Heart right ventricle (tissue), 16 donors: ENCODE results near the gene UBLCP1. TPM values are rescaled to one million over a fixed set of nuclear protein-coding genes. Genes with fewer than 3 reads are reported as not detected.
"Not testable (repeated sequence)": the region's sequence is repeated elsewhere in the genome, so short reads cannot be mapped to it uniquely, and the experiment has no call there.

Experiments used
- ATAC-seq, 8 donors: fragments of 200-7000 bp; cut with Tn5 transposase; one replicate each; pipeline ENCODE4 v1.9.1; 2020; ENCODE audit warnings: mild to moderate bottlenecking in 8 of 8, moderate library complexity in 8 of 8, moderate number of reproducible peaks in 1 of 8
- DNase-seq, 2 donors: peaks; one replicate each; pipeline ENCODE4 v3.0.0-alpha.2; 2020
- H3K27ac ChIP-seq, 10 donors: fragments of 200-600 bp; sonication (generic) in 2 of 10; one replicate each; pipeline versions ENCODE4 v1.5.0 to v1.8.0; 2020 to 2022; ENCODE audit warnings: mild to moderate bottlenecking in 3 of 10
- H3K27me3 ChIP-seq, 7 donors: fragments of 200-600 bp; one replicate each; pipeline ENCODE4 v1.8.0; 2021 to 2022; ENCODE audit warnings: mild to moderate bottlenecking in 2 of 7
- H3K36me3 ChIP-seq, 9 donors: fragments of 200-600 bp; sonication (generic) in 1 of 9; one replicate each; pipeline versions ENCODE4 v1.5.0 to v1.8.0; 2020 to 2022; ENCODE audit warnings: mild to moderate bottlenecking in 2 of 9
- H3K4me1 ChIP-seq, 9 donors: fragments of 200-600 bp; sonication (generic) in 1 of 9; one replicate each; pipeline versions ENCODE4 v1.5.0 to v1.8.0; 2020 to 2022; ENCODE audit warnings: mild to moderate bottlenecking in 4 of 9
- H3K4me3 ChIP-seq, 10 donors: fragments of 200-600 bp; sonication (generic) in 2 of 10; one replicate each; pipeline versions ENCODE4 v1.5.0 to v1.8.0; 2020 to 2022; ENCODE audit warnings: mild to moderate bottlenecking in 7 of 10, moderate library complexity in 2 of 10
- H3K9me3 ChIP-seq, 11 donors: fragments of 200-600 bp in 10 of 11; sonication (generic) in 2 of 11; one replicate each; pipeline versions ENCODE4 v1.5.0 to v1.8.0; 2013 to 2022; ENCODE audit warnings: mild to moderate bottlenecking in 2 of 11, control low read depth in 1 of 11, moderate library complexity in 1 of 11
- WGBS, 2 donors: extraction: QIAGEN DNeasy Blood & Tissue Kit; methylation state at CpG; one replicate each; pipeline ENCODE4 v1.1.7; 2013; ENCODE audit warnings: inconsistent platforms in 1 of 2; 5-methylcytosine and 5-hydroxymethylcytosine counted together
- intact Hi-C, 10 donors: fragments of 100-400 bp; cut with DNase I; formaldehyde crosslinking; loops; one replicate each; pipeline versions ENCODE4 v1.11.1 to v1.14.2; 2022
- polyA plus RNA-seq, 2 donors: library from polyadenylated mRNA; stranded (reverse); fragments of 200-250 nt; gene quantifications; one replicate each; pipeline ENCODE4 v1.2.3, GENCODE V29; 2013
- total RNA-seq, 10 donors: library from RNA; stranded (reverse); fragmentation: NEBNext Ultra II Directional in 3 of 10; extraction: Animal tissue kit (Norgen Biotek cat#: 25700) in 3 of 10; gene quantifications; one replicate each; pipeline versions ENCODE4 v1.2.1 to v1.2.4, GENCODE V29; 2021 to 2023
- TF ChIP-seq, protein P1 (sequence below), 9 donors: fragments of 200-600 bp; sonication (generic) in 2 of 9; IDR thresholded peaks; one replicate each; pipeline versions ENCODE4 v1.5.0 to v1.8.0; 2021 to 2022; ENCODE audit warnings: antibody characterized with exemption in 9 of 9, mild to moderate bottlenecking in 5 of 9, moderate library complexity in 1 of 9
- donor health status: Arrhythmogenic right ventricular cardiomyopathy.
- donor health status: ischemic (EF 13 %, LVEDD 7.1; RV severe dilation, severe dysfunction).
- donor health status: healthy with polysubstance abuse.
- donor health status: DM: no; HTN: yes; CAD: no.
- donor health status: DM: no; HTN: no; CAD: no.
- donor health status: ischemic (EF 25% LVEDD 6.9; RV normal size, moderate dysfunction).
- donor health status: ischemic (EF 25% LVEDD 5.7; RV mildly dilated, moderate dysfunction).
- donor health status: healthy.
- donor health status: DM: yes; HTN: yes; CAD: no.
- donor health status: Ischemic cardiomyopathy.
- donor health status: ischemic (EF 35%, LVEDD 5.7; RV mildly dilated, moderate dysfunction).
- donor health status: nonischemic (EF 11% LVEDD 7.7; RV severe dilation, severe dysfunction).
- donor health status: DM: yes; HTN: yes; CAD: no.
- donor health status: PGD.
- donor health status: ischemic (EF 29% LVEDD 5.4; RV normal size, mild dysfunction).
- donor health status: nonischemic (EF 23%, LVEDD 6.1; RV moderate dilation, normal function).

Gene UBLCP1
- total and polyA plus RNA-seq, 12 donors: 11.6 to 20.9 (median 13.9) TPM

DNA sequence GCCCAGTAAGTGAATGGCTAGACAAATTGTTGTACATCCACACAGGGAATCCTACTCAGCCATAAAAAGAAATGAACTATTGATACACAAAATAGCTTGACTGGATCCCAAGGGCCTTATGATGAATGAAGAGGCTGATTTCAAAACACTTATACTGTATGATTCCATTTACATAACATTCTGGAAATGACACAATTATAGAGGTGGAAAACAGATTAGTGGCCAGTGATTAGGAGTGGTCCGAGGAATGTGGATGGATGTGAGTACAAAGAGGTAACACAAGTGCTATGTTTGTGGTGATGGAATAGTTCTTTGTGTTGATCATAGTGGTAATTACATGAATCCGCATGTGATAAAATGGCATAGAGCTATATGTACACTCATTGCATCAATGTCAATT, 4.7 kb upstream of the UBLCP1 start:
- intact Hi-C loops: loop anchor here in 1 of 10 donors (5.0 kb wide), 1 partner anchor 41 kb away; no protein-coding TSS in a partner anchor
- TF ChIP-seq, protein P1, sequence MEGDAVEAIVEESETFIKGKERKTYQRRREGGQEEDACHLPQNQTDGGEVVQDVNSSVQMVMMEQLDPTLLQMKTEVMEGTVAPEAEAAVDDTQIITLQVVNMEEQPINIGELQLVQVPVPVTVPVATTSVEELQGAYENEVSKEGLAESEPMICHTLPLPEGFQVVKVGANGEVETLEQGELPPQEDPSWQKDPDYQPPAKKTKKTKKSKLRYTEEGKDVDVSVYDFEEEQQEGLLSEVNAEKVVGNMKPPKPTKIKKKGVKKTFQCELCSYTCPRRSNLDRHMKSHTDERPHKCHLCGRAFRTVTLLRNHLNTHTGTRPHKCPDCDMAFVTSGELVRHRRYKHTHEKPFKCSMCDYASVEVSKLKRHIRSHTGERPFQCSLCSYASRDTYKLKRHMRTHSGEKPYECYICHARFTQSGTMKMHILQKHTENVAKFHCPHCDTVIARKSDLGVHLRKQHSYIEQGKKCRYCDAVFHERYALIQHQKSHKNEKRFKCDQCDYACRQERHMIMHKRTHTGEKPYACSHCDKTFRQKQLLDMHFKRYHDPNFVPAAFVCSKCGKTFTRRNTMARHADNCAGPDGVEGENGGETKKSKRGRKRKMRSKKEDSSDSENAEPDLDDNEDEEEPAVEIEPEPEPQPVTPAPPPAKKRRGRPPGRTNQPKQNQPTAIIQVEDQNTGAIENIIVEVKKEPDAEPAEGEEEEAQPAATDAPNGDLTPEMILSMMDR (IDR thresholded peaks at IDR 0.05): no peak
- H3K4me3 ChIP-seq: no peak overlapping the region
- H3K9me3 ChIP-seq: no peaks in the 10 kb centered on the region
- WGBS, 2 donors: 88 to 90% methylated on average over 2 of the region's 2 CpGs
- H3K27ac ChIP-seq: no peak overlapping the region
- H3K36me3 ChIP-seq: no peaks in the 10 kb centered on the region
- H3K4me1 ChIP-seq: peaks cover 2 to 9% (median 5%) of the 10 kb centered on the region in 9 donors
- no peak for ATAC-seq
- DNase-seq: no peak
- peaks cover 0 to 18% (median 0%) of the 10 kb centered on the region in 7 donors for H3K27me3 ChIP-seq

DNA sequence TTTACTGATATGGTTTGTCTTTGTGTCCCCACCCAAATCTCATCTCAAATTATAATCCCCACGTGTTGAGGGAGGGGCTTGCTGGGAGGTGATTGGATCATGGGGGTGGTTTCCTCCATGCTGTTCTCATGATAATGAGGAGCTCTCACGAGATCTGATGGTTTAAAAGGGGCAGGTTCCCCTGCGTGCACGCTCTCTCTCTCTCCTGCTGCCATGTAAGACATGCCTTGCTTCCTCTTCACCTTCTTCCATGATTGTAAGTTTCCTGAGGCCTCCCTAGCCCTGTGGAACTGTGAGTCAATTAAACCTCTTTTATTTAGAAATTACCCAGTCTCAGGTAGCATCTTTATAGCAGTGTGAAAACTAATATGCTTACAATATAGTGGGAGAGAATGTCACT, 2.9 kb upstream of the UBLCP1 start:
- 57 to 69% methylated on average over 4 of the region's 4 CpGs for WGBS, 2 donors
- not testable (repeated sequence) for H3K36me3 ChIP-seq
- intact Hi-C loops: loop anchor here in 8 of 10 donors (2.0 to 10.0 kb wide), 6 partner anchors 48 to 105 kb away; partner anchors contain the start of gene RNF145 (in 4 of the 8)

GRCh38 chr5:159262472-159262858, 625 bp upstream of the UBLCP1 start:
- H3K36me3 ChIP-seq: no peaks in the 10 kb centered on the region
- H3K9me3 ChIP-seq: peaks cover 0 to 4% (median 0%) of the 10 kb centered on the region in 11 donors
- WGBS, 2 donors: 31 to 35% methylated on average over 10 of the region's 10 CpGs
- peak overlapping the region; percentile 72 to 98 (median 88) for H3K27ac ChIP-seq
- peaks cover 4 to 25% (median 21%) of the 10 kb centered on the region in 9 donors for H3K4me1 ChIP-seq
- no peak for DNase-seq
- peak overlapping the region; percentile 66 to 98 (median 90) for H3K4me3 ChIP-seq
- intact Hi-C loops: loop anchor here in 8 of 10 donors (2.0 to 10.0 kb wide), 6 partner anchors 50 to 108 kb away; partner anchors contain the start of gene RNF145 (in 4 of the 8)
- TF ChIP-seq, protein P1 (IDR thresholded peaks at IDR 0.05): no peak
- ATAC-seq: peak in 7 of 8 donors; percentile 20 to 52 (median 27)
- H3K27me3 ChIP-seq: no peaks in the 10 kb centered on the region

More for the DNA sequence above, 2.9 kb upstream of the UBLCP1 start:
- not testable (repeated sequence) for ATAC-seq, H3K27ac ChIP-seq, H3K9me3 ChIP-seq, H3K4me3 ChIP-seq, H3K27me3 ChIP-seq, DNase-seq
- H3K4me1 ChIP-seq: peaks cover 4 to 25% (median 21%) of the 10 kb centered on the region in 9 donors

DNA sequence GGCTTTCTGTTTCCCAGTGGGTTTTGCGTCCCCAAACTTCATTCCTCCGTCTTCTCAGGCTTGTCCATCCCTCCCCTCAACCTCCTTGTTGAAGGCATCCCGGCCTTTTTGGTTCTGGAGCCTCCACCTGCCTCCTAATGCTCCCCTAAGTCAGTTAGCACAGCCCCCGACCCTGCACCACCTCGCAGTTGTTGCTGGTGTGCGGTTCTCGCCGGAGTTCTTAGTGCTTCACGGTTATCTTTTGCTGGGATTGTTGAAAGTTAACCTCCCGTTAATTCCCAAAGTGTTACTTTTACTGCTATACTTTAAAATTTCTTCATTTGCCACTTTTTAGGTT, 447 bp downstream of the UBLCP1 start:
- no peaks in the 10 kb centered on the region for H3K27me3 ChIP-seq
- 1 to 3% methylated on average over 10 of the region's 10 CpGs for WGBS, 2 donors
- peaks cover 0 to 4% (median 0%) of the 10 kb centered on the region in 11 donors for H3K9me3 ChIP-seq
- TF ChIP-seq, protein P1 (IDR thresholded peaks at IDR 0.05): no peak
- peaks cover 0 to 4% (median 0%) of the 10 kb centered on the region in 9 donors for H3K36me3 ChIP-seq
- H3K4me1 ChIP-seq: peaks cover 4 to 25% (median 21%) of the 10 kb centered on the region in 9 donors
- peak overlapping the region; percentile 72 to 98 (median 88) for H3K27ac ChIP-seq
- DNase-seq (no peak), ATAC-seq (peak in 6 of 8 donors; percentile 11 to 57 (median 32))
- intact Hi-C loops: loop anchor here in 8 of 10 donors (1.0 to 10.0 kb wide), 7 partner anchors 51 to 109 kb away; partner anchors contain the start of gene RNF145 (in 5 of the 8)
- H3K4me3 ChIP-seq: peak overlapping the region; percentile 66 to 98 (median 90)

GRCh38 chr5:159266764-159267163, 3.7 kb downstream of the UBLCP1 start:
- intact Hi-C loops: loop anchor here in 2 of 10 donors (5.0 to 10.0 kb wide), 2 partner anchors 109 to 112 kb away; no protein-coding TSS in a partner anchor
- not testable (repeated sequence) for DNase-seq, H3K4me3 ChIP-seq, ATAC-seq, H3K27me3 ChIP-seq, H3K27ac ChIP-seq, H3K9me3 ChIP-seq
- peaks cover 0 to 36% (median 9%) of the 10 kb centered on the region in 9 donors for H3K36me3 ChIP-seq
- peaks cover 4 to 25% (median 21%) of the 10 kb centered on the region in 9 donors for H3K4me1 ChIP-seq
- WGBS, 2 donors: 93 to 94% methylated on average over 2 of the region's 2 CpGs
